Measurements from ENCODE around the gene ZNF764. TPM values are rescaled to one million over a fixed set of nuclear protein-coding genes. Genes with fewer than 3 reads are reported as not detected.

ZNF764 gene
- total RNA-seq, 1 donor from 2014 or later, result 9.1 TPM

Small RNA genes within 50 kb of the gene (small RNA-seq; reads per million reads assigned to genes)
- not detected for gene AC093249.4 (ENCODE audit: low replicate concordance)
- gene MIR4518 (ENCODE audit: low replicate concordance), result not detected

Other genes with a start within 250 kb of the ZNF764 start
- 38.6 TPM for gene CD2BP2, start 203.1 kb downstream of the ZNF764 start, total RNA-seq
- gene TBC1D10B, start 187.9 kb downstream of the ZNF764 start, total RNA-seq, result 28.8 TPM
- gene MYL11, start 183.6 kb downstream of the ZNF764 start, total RNA-seq, result not detected
- gene SEPTIN1, start 175.8 kb downstream of the ZNF764 start, total RNA-seq, result 0.74 TPM
- gene ZNF48, start 163.0 kb downstream of the ZNF764 start, total RNA-seq, result 20.4 TPM
- gene ZNF771, start 150.8 kb downstream of the ZNF764 start, total RNA-seq, result 5.4 TPM
- gene DCTPP1, start 128.3 kb downstream of the ZNF764 start, total RNA-seq, result 36.1 TPM
- 12.0 TPM for gene SEPHS2, start 112.5 kb downstream of the ZNF764 start, total RNA-seq
- 1.2 TPM for gene ITGAL, start 85.6 kb downstream of the ZNF764 start, total RNA-seq
- 16.5 TPM for gene ZNF768, start 31.8 kb downstream of the ZNF764 start, total RNA-seq
- 8.6 TPM for gene ZNF747, start 23.5 kb downstream of the ZNF764 start, total RNA-seq
- gene ZNF688, start 13.3 kb upstream of the ZNF764 start, total RNA-seq, result 7.4 TPM
- 13.5 TPM for gene ZNF785, start 27.3 kb upstream of the ZNF764 start, total RNA-seq
- 8.1 TPM for gene ZNF689, start 52.0 kb upstream of the ZNF764 start, total RNA-seq
- gene PRR14, start 92.6 kb upstream of the ZNF764 start, total RNA-seq, result 13.3 TPM
- gene FBRS, start 100.1 kb upstream of the ZNF764 start, total RNA-seq, result 14.3 TPM
- gene SRCAP, start 140.8 kb upstream of the ZNF764 start, total RNA-seq, result 25.3 TPM
- gene PHKG2, start 190.1 kb upstream of the ZNF764 start, total RNA-seq, result 8.4 TPM
- 1.7 TPM for gene CFAP119, start 203.7 kb upstream of the ZNF764 start, total RNA-seq
- 64.4 TPM for gene RNF40, start 203.9 kb upstream of the ZNF764 start, total RNA-seq
- 12.3 TPM for gene ZNF629, start 228.8 kb upstream of the ZNF764 start, total RNA-seq

Data from temporal lobe (tissue), 2 donors.